ENCODE results near the gene TRIM34.
"Not testable (repeated sequence)": the region's sequence is repeated elsewhere in the genome, so short reads cannot be mapped to it uniquely, and the experiment has no call there.

The TRIM34 gene

GRCh38 chr11:5621580-5621979 lies 3.2 kb upstream of the TRIM34 start:
- no peak for DNase-seq

DNA sequence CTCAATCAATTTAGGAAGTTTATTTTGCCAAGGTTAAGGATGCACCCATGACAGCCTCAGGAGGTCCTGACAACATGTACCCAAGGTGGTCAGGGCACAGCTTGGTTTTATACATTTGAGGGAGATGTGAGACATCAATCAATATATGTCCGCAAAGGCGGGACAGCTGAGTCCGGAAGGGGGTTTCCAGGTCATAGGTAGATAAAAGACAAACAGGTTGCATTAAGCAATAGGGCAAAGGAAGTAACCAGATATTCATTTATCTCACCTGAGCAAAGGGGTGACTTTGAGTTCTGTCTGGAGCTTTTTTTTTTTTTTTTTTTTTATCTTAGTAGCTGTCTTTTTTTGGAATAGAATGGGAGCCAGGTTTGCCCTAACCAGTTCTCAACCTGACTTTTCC lies 2.0 kb upstream of the TRIM34 start:
- no peak for DNase-seq

GRCh38 chr11:5625281-5625680 lies 480 bp downstream of the TRIM34 start:
- DNase-seq, result no peak

DNA sequence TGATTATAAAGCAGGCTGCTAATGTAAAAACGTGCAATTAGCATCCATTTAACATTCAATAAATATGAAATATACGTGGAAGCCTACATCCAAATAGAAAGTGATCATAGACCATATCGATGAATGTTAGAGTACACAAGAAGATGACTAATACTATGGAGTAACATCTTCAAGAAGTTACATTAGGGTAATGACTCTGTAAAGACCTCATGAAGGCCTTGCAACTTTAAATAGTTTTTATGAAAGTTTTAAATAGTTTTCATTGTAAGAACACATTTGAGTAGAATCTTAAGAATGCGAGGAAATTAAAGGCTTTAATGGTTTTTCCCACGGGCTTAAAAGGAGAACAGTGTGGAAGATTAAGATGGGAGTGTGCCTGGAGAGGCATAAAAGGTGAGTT lies 1.4 kb downstream of the TRIM34 start:
- DNase-seq, result no peak

- DNase-seq, result no peak
Measured at GRCh38 chr11:5631417-5631816, 6.6 kb downstream of the TRIM34 start.

DNA sequence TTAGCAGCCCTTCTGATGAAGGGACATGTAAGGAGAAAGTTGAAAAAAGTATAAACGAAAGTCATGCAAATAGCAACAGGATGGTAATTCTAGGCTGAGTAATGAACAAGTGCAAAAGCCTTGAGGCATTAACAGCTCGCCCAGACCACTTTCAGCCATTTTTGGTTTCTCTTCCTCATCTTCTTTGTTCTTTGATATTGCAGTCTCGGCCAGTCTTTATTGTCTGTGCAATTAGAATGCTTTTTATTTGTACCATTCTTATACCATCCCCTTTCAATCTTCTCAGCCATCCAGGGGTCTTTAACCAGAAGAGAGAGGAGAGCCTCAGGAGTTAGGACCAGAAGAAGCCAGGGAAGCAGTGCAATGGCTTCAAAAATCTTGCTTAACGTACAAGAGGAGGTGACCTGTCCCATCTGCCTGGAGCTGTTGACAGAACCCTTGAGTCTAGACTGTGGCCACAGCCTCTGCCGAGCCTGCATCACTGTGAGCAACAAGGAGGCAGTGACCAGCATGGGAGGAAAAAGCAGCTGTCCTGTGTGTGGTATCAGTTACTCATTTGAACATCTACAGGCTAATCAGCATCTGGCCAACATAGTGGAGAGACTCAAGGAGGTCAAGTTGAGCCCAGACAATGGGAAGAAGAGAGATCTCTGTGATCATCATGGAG lies 7.3 kb downstream of the TRIM34 start:
- DNase-seq, result no peak

- DNase-seq, result no peak
Measured at GRCh38 chr11:5639953-5640352, 15.2 kb downstream of the TRIM34 start.

GRCh38 chr11:5643585-5643984 lies 18.8 kb downstream of the TRIM34 start:
- no peak for DNase-seq

DNA sequence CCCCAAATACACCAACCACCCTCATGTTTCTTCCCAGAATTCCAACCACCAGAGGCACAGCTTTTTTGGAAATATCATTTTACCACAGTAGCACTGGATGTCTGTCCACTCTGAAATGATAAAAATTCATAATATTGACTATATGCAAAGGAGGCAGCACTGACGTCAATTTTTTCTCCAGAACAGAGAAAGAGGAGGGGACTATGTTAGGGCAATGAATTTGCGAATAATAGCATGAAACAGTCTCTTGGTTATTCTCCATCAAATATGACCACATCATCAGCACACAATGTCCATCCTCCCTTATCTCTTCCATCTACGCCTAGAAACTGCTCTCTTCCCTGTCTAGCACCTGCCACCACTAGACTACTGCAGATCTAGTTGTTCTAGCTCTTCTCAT lies 21.3 kb downstream of the TRIM34 start:
- DNase-seq, result no peak

- DNase-seq, result no peak
Measured at GRCh38 chr11:5655474-5655873, 30.7 kb downstream of the TRIM34 start.

- DNase-seq, result not testable (repeated sequence)
Measured at GRCh38 chr11:5656956-5657355, 32.2 kb downstream of the TRIM34 start.

- DNase-seq, result no peak
Measured at GRCh38 chr11:5658318-5658717, 33.5 kb downstream of the TRIM34 start.

DNA sequence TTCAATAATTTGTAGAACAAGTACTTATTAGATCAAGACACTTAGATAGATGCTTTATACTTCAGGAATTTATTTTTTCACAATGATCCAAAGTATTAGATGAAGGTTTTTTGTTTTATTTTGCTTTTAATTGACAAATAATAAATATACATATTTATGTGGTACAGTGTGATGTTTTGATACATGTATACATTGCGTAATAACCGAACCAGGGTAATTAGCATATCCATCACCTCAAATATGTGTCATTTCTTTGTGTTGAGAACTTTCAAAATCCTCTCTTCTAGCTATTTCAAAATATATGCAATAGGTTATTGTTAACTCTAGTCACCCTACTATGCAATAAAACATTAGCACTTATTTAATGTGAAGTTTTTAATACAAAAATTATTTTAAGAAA lies 38.7 kb downstream of the TRIM34 start:
- no peak for DNase-seq

DNA sequence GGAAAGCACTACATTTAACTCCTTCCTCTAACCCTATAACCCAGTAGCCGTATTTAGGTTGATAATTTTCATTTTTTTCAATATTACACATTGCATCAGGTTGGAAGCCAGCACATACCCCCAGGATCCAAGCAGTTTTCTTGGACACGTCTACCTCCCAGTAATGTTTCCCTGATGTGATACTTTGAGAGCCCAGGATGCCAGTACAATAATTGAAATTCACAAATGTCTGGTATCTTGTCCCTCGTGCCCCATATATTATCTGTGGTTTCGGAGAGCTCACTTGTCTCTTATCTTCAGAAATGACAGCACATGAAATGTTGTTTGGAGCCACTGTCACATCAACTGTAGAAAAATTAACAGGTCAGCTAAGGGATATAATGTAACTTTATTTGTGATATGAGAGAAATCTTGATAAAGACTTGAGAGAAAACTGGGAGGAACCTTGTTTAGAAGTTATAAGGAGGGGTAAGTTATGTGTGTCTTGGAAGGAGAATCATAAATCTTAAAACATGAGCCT lies 40.3 kb downstream of the TRIM34 start:
- no peak for DNase-seq

- DNase-seq, result no peak
Measured at GRCh38 chr11:5665746-5666401, 41.1 kb downstream of the TRIM34 start.

DNA sequence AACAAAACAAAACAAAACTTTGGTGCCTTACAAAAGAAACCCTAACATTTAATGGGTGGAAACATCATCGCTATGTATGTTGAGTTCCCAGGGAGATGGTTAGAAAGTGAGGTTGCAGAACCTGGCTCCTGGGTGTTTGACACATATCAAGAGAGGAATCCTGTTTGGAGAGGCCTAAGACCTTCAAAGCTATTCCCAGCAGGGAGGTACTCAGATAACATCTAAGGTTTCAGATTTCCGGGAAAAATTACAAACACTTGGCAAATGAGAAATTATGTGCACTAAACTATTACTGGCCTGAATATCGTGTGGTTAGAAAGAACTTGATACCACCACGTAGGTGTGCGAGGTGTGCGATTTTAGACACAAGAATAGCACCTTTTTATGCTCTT lies 41.6 kb downstream of the TRIM34 start:
- DNase-seq, result no peak

DNA sequence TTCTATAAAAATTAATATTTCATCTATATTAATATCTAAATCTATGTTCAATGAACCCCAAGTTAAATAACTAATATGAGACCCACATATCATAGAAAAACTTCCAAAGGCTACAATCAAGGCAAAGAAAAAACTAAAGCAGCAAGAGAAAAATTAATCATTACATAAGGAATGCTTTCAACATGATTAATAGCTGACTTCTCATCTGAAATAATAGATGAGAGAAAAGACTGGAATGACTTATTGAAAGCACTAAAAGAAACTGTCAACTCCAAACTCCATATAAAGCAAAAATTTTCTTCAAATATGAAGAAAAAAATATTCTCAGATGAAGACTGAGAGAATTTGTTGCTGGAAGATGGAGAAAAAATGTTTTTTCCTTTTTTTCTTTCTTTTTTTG lies 47.0 kb downstream of the TRIM34 start:
- DNase-seq, result no peak

- DNase-seq, result no peak
Measured at GRCh38 chr11:5674391-5674790, 49.6 kb downstream of the TRIM34 start.

- DNase-seq, result no peak
Measured at GRCh38 chr11:5679811-5680210, 55.0 kb downstream of the TRIM34 start.

GRCh38 chr11:5682890-5683441 lies 58.2 kb downstream of the TRIM34 start:
- not testable (repeated sequence) for DNase-seq

DNA sequence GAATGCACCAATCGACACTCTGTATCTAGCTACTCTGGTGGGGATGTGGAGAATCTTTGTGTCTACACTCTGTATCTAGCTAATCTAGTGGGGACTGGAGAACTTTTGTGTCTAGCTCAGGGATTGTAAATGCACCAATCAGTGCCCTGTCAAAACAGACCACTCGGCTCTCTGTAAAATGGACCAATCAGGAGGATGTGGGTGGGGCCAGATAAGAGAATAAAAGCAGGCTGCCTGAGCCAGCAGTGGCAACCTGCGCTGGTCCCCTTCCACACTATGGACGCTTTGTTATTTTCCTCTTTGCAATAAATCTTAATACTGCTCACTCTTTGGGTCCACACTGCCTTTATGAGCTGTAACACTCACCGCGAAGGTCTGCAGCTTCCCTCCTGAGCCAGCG lies 58.8 kb downstream of the TRIM34 start:
- DNase-seq, result not testable (repeated sequence)

DNA sequence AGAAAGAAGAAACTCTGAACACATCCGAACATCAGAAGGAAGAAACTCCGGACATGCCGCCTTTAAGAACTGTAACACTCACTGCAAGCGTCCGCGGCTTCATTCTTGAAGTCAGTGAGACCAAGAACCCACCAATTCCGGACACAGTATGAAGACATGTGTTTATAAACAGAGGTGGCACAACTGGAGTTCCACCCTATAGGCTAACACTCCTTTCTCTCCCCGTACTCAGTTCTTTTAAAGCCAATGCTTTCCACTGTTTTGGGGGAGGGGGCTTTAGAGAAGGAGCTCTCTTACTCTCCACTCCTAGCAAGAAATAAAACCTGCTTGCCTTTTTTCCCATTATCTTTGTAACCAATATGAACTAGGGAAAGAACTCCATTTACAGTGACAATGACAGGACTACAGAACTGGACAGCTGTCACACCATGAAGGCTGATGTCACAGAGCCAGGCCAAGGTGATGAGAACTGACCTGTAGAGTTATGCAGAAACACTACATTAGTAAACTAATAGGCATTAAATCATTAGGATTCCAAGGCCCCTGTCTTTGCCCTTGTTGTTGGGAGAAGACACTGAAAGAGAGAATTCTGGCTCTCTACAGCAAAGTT lies 59.3 kb downstream of the TRIM34 start:
- DNase-seq, result no peak

DNA sequence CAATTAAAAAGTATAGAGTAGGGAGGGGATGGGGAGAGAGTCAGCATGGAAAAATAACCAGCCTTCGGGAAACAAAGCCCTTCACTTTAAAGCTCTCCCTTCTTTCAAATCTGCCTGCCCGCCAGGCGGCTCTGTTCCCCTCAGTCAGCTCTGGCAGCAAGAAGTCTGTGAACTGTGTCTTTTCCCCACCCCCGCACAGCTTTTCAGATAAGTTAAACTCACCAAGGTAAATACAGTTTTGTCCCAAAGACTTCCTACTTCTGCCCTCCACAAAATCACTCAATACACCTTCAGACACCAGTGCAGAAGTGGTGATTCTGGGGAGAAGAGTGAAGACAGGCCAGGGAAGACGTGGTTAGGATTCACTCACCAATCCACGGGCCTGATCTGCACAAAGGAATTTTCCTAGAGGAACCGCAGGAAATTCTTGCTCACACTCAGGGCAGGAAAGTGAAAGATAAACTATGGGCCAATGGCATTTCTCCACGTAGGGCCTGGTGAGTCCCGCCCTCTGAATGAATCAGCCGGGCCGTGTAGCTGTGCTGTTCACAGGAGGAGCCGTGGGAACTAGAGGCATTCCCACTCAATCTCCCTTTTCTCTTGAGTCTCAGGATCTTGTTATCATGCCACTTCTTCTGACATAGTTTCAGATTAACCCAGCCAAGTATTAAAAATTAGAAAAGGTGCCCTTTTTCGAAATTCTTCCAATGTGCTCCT lies 60.0 kb downstream of the TRIM34 start, which contains the start of gene TRIM5:
TRIM5 (minus strand) TSS at position 429 of the 717 bp plus-strand sequence. CDS start 4,897 bp downstream, outside the sequence.
- peak; percentile 86 for DNase-seq

Data from CD4-positive, alpha-beta T cell treated with Interleukin-6 for 4 hours (primary cell).